Measurements from ENCODE around the gene CTSW.
A peak's percentile ranks its signal among the peaks of the same experiment; 100 is the strongest.

Gene CTSW

GRCh38 chr11:65919573-65920371 lies 40.1 kb downstream of the CTSW start:
- 0 out of 2 replicates have a peak, but pooled peaks cover 3% of the 10 kb centered on the region for H3K36me3 ChIP-seq (ENCODE audit: insufficient read depth, low read length)
- no peaks in the 10 kb centered on the region for H3K9me3 ChIP-seq (ENCODE audit: low read length)
- no peaks in the 10 kb centered on the region for H3K9me2 ChIP-seq (ENCODE audit: low read depth, low read length)
- no peak overlapping the region for H2AFZ ChIP-seq (ENCODE audit: low read length)
- no peaks in the 10 kb centered on the region for H3K79me2 ChIP-seq (ENCODE audit: insufficient read depth, low read length)
- H3K4me2 ChIP-seq (ENCODE audit: low read length): peak overlapping the region; percentile 86
- H3K4me1 ChIP-seq (ENCODE audit: insufficient read depth, low read length, severe bottlenecking): peaks cover 24% of the 10 kb centered on the region
- H3K4me3 ChIP-seq (ENCODE audit: low read depth, low read length, poor library complexity, severe bottlenecking): peak overlapping the region; percentile 85
- no peak overlapping the region for H3K27ac ChIP-seq (ENCODE audit: low read depth, low read length, poor library complexity, severe bottlenecking)
- H3F3A ChIP-seq (ENCODE audit: insufficient read depth, low read length): no peaks in the 10 kb centered on the region
- H3K9ac ChIP-seq (ENCODE audit: low read length): peak overlapping the region; percentile 66
- TF ChIP-seq CTCF (IDR thresholded peaks at IDR 0.05; ENCODE audit: low read length) (no peak), EZH2 (IDR thresholded peaks at IDR 0.05; ENCODE audit: borderline replicate concordance, low read length) (no peak)
- H3K27me3 ChIP-seq (ENCODE audit: insufficient read depth, low read length): no peaks in the 10 kb centered on the region
- no peaks in the 10 kb centered on the region for H4K20me1 ChIP-seq (ENCODE audit: insufficient read depth, low read length)

- Histone ChIP-seq H3K4me1 (ENCODE audit: insufficient read depth, low read length, severe bottlenecking) (peaks cover 24% of the 10 kb centered on the region), H3K27ac (ENCODE audit: low read depth, low read length, poor library complexity, severe bottlenecking) (no peak overlapping the region), H3K79me2 (ENCODE audit: insufficient read depth, low read length) (no peaks in the 10 kb centered on the region), H4K20me1 (ENCODE audit: insufficient read depth, low read length) (no peaks in the 10 kb centered on the region), H3F3A (ENCODE audit: insufficient read depth, low read length) (no peaks in the 10 kb centered on the region), H3K9ac (ENCODE audit: low read length) (peak overlapping the region; percentile 66), H2AFZ (ENCODE audit: low read length) (no peak overlapping the region), H3K27me3 (ENCODE audit: insufficient read depth, low read length) (no peaks in the 10 kb centered on the region), H3K36me3 (ENCODE audit: insufficient read depth, low read length) (0 out of 2 replicates have a peak, but pooled peaks cover 3% of the 10 kb centered on the region), H3K9me2 (ENCODE audit: low read depth, low read length) (no peaks in the 10 kb centered on the region), H3K4me3 (ENCODE audit: low read depth, low read length, poor library complexity, severe bottlenecking) (peak overlapping the region; percentile 85), H3K4me2 (ENCODE audit: low read length) (peak overlapping the region; percentile 86), H3K9me3 (ENCODE audit: low read length) (no peaks in the 10 kb centered on the region)
- TF ChIP-seq EZH2 (IDR thresholded peaks at IDR 0.05; ENCODE audit: borderline replicate concordance, low read length) (no peak), CTCF (IDR thresholded peaks at IDR 0.05; ENCODE audit: low read length) (no peak)
These were observed 40.8 kb downstream of the CTSW start for GRCh38 chr11:65920372-65920802.

GRCh38 chr11:65921033-65921555 lies 41.5 kb downstream of the CTSW start:
- H3F3A ChIP-seq (ENCODE audit: insufficient read depth, low read length): no peaks in the 10 kb centered on the region
- no peaks in the 10 kb centered on the region for H3K27me3 ChIP-seq (ENCODE audit: insufficient read depth, low read length)
- H2AFZ ChIP-seq (ENCODE audit: low read length): no peak overlapping the region
- H3K9me3 ChIP-seq (ENCODE audit: low read length): no peaks in the 10 kb centered on the region
- no peaks in the 10 kb centered on the region for H3K79me2 ChIP-seq (ENCODE audit: insufficient read depth, low read length)
- H3K27ac ChIP-seq (ENCODE audit: low read depth, low read length, poor library complexity, severe bottlenecking): no peak overlapping the region
- H3K4me2 ChIP-seq (ENCODE audit: low read length): no peak overlapping the region
- H3K9ac ChIP-seq (ENCODE audit: low read length): no peak overlapping the region
- TF ChIP-seq EZH2 (IDR thresholded peaks at IDR 0.05; ENCODE audit: borderline replicate concordance, low read length): no peak
- no peak for TF ChIP-seq CTCF (IDR thresholded peaks at IDR 0.05; ENCODE audit: low read length)
- H3K4me1 ChIP-seq (ENCODE audit: insufficient read depth, low read length, severe bottlenecking): peaks cover 24% of the 10 kb centered on the region
- no peaks in the 10 kb centered on the region for H3K9me2 ChIP-seq (ENCODE audit: low read depth, low read length)
- H3K4me3 ChIP-seq (ENCODE audit: low read depth, low read length, poor library complexity, severe bottlenecking): no peak overlapping the region
- H3K36me3 ChIP-seq (ENCODE audit: insufficient read depth, low read length): 0 out of 2 replicates have a peak, but pooled peaks cover 3% of the 10 kb centered on the region
- H4K20me1 ChIP-seq (ENCODE audit: insufficient read depth, low read length): no peaks in the 10 kb centered on the region

Data from OCI-LY1 (cell line).